ENCODE results near the gene SUPT16H. TPM values are rescaled to one million over a fixed set of nuclear protein-coding genes. Genes with fewer than 3 reads are reported as not detected.
A peak's percentile ranks its signal among the peaks of the same experiment; 100 is the strongest.

SUPT16H gene
- total and polyA plus RNA-seq, 2 experiments from 2014 or later = 187 to 268 TPM

DNA sequence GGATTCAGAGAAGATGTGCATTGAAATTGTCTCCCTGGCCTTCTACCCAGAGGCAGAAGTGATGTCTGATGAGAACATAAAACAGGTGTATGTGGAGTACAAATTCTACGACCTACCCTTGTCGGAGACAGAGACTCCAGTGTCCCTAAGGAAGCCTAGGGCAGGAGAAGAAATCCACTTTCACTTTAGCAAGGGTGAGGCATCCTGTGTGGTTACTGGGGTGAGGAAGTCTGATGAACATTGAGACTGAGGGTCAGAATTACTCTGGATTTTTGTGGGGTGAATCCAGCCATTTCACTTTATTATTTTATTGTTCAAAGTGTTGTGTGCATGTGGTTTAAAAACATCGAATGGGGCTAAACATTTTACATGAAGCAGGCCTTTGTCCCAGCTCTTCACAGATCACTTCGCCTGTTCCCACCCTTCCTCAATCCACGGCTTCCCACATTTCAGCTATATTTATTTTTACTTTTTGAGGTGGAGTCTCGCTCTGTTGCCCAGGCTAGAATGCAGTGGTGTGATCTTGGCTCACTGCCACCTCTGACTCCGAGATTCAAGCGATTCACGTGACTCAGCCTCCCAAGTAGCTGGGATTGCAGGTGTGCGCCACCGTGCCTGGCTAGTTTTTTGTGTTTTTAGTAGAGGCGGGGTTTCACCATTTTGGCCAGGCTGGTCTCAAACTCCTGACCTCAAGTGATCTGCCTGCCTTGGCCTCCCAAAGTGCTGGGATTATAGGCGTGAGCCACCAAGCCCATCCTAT lies 40.6 kb downstream of the SUPT16H start:
- Histone ChIP-seq H4K20me1 (replicated peaks; ENCODE audit: insufficient read depth) (no peaks in the 10 kb centered on the region), H3K36me3 (ENCODE audit: insufficient read depth) (no peaks in the 10 kb centered on the region), H3F3A (replicated peaks; ENCODE audit: low read depth) (no peaks in the 10 kb centered on the region), H3K4me2 (no peak overlapping the region), H2AFZ (no peak overlapping the region), H3K4me1 (ENCODE audit: insufficient read depth) (peaks cover 8% of the 10 kb centered on the region), H3K4me3 (no peak overlapping the region), H3K27me3 (ENCODE audit: insufficient read depth) (no peaks in the 10 kb centered on the region), H3K79me2 (replicated peaks; ENCODE audit: insufficient read depth) (no peaks in the 10 kb centered on the region), H3K9me2 (ENCODE audit: insufficient read depth) (no peaks in the 10 kb centered on the region), H3K27ac (ENCODE audit: low read depth) (no peak overlapping the region)
- H3K4me1 Mint-ChIP-seq = peaks cover 14% of the 10 kb centered on the region; the same call in 2 of the 3 replicates
- no peaks in the 10 kb centered on the region for H3K36me3 Mint-ChIP-seq (ENCODE audit: low read depth)
- TF ChIP-seq, protein P1, sequence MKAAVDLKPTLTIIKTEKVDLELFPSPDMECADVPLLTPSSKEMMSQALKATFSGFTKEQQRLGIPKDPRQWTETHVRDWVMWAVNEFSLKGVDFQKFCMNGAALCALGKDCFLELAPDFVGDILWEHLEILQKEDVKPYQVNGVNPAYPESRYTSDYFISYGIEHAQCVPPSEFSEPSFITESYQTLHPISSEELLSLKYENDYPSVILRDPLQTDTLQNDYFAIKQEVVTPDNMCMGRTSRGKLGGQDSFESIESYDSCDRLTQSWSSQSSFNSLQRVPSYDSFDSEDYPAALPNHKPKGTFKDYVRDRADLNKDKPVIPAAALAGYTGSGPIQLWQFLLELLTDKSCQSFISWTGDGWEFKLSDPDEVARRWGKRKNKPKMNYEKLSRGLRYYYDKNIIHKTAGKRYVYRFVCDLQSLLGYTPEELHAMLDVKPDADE (IDR thresholded peaks at IDR 0.05) = no peak
- TF ChIP-seq ZNF114 (CRISPR knock-in tag; IDR thresholded peaks at IDR 0.05) = no peak
- no peak for TF ChIP-seq CREB1 (CRISPR knock-in tag; IDR thresholded peaks at IDR 0.05; ENCODE audit: low read depth)
- no peak for TF ChIP-seq POLR2AphosphoS5 (IDR thresholded peaks at IDR 0.05; ENCODE audit: low read depth)
- TF ChIP-seq, protein P2, sequence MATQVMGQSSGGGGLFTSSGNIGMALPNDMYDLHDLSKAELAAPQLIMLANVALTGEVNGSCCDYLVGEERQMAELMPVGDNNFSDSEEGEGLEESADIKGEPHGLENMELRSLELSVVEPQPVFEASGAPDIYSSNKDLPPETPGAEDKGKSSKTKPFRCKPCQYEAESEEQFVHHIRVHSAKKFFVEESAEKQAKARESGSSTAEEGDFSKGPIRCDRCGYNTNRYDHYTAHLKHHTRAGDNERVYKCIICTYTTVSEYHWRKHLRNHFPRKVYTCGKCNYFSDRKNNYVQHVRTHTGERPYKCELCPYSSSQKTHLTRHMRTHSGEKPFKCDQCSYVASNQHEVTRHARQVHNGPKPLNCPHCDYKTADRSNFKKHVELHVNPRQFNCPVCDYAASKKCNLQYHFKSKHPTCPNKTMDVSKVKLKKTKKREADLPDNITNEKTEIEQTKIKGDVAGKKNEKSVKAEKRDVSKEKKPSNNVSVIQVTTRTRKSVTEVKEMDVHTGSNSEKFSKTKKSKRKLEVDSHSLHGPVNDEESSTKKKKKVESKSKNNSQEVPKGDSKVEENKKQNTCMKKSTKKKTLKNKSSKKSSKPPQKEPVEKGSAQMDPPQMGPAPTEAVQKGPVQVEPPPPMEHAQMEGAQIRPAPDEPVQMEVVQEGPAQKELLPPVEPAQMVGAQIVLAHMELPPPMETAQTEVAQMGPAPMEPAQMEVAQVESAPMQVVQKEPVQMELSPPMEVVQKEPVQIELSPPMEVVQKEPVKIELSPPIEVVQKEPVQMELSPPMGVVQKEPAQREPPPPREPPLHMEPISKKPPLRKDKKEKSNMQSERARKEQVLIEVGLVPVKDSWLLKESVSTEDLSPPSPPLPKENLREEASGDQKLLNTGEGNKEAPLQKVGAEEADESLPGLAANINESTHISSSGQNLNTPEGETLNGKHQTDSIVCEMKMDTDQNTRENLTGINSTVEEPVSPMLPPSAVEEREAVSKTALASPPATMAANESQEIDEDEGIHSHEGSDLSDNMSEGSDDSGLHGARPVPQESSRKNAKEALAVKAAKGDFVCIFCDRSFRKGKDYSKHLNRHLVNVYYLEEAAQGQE (IDR thresholded peaks at IDR 0.05; ENCODE audit: unreplicated experiment) = no peak
- no peak for TF ChIP-seq JUNB (IDR thresholded peaks at IDR 0.05; ENCODE audit: unreplicated experiment)
- no peak for TF ChIP-seq ZNF331 (CRISPR knock-in tag; IDR thresholded peaks at IDR 0.05; ENCODE audit: low read depth)
- H3K27ac Mint-ChIP-seq = no peak overlapping the region
- no peaks in the 10 kb centered on the region for H3K27me3 Mint-ChIP-seq (ENCODE audit: insufficient read depth, low read depth, poor library complexity)
- no peak for ATAC-seq
- DNase-seq (ENCODE audit: low spot score) = no peak
- H3K4me3 Mint-ChIP-seq = no peak overlapping the region
- no peaks in the 10 kb centered on the region for H3K9me3 Mint-ChIP-seq

DNA sequence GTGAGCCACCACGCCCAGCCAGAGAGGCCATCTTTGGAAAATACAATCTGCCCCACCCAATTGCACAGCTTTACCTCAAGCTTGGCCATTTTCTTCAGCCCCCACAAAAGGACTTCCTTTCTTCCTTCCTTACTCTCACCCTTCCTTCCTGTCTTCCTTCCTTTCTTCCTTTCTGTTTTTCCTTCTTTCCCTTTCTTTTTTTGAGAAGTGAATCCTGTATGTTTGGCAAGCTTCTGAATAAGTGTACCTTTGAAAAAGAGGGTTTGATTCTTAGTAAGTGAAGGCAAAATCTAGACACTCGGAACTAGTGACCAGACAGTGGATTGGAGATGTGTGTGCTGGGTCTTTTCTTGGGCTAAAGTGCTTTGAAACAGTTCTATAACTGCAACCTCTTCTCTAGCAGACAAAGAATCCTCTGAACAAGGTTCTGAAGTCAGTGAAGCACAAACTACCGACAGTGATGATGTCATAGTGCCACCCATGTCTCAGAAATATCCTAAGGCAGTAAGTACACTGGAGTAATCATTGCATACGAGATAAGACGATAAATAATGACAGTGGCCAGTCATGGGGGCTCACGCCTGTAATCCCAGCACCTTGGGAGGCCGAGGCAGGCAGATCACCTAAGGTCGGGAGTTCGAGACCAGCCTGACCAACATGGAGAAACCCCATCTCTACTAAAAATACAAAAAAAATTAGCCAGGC lies 49.5 kb downstream of the SUPT16H start:
- no peaks in the 10 kb centered on the region for H3K9me2 ChIP-seq (ENCODE audit: insufficient read depth)
- H3K4me1 ChIP-seq (ENCODE audit: insufficient read depth) = no peaks in the 10 kb centered on the region
- Mint-ChIP-seq H3K4me3 (no peak overlapping the region; the same call in 2 of the 3 replicates), H3K27me3 (ENCODE audit: insufficient read depth, low read depth, poor library complexity) (peaks cover 3% of the 10 kb centered on the region), H3K27ac (no peak overlapping the region), H3K4me1 (no peaks in the 10 kb centered on the region), H3K36me3 (ENCODE audit: low read depth) (no peaks in the 10 kb centered on the region; the same call in 2 of the 3 replicates), H3K9me3 (no peaks in the 10 kb centered on the region)
- peak overlapping the region; percentile 29; the same call in 1 of the 2 replicates for H2AFZ ChIP-seq
- H3K27ac ChIP-seq (ENCODE audit: low read depth) = no peak overlapping the region
- no peaks in the 10 kb centered on the region for H3K27me3 ChIP-seq (ENCODE audit: insufficient read depth)
- H4K20me1 ChIP-seq (replicated peaks; ENCODE audit: insufficient read depth) = no peaks in the 10 kb centered on the region
- no peak overlapping the region for H3K4me3 ChIP-seq
- no peaks in the 10 kb centered on the region for H3F3A ChIP-seq (replicated peaks; ENCODE audit: low read depth)
- no peak for ATAC-seq
- no peak for DNase-seq (ENCODE audit: low spot score)
- TF ChIP-seq, protein P3, sequence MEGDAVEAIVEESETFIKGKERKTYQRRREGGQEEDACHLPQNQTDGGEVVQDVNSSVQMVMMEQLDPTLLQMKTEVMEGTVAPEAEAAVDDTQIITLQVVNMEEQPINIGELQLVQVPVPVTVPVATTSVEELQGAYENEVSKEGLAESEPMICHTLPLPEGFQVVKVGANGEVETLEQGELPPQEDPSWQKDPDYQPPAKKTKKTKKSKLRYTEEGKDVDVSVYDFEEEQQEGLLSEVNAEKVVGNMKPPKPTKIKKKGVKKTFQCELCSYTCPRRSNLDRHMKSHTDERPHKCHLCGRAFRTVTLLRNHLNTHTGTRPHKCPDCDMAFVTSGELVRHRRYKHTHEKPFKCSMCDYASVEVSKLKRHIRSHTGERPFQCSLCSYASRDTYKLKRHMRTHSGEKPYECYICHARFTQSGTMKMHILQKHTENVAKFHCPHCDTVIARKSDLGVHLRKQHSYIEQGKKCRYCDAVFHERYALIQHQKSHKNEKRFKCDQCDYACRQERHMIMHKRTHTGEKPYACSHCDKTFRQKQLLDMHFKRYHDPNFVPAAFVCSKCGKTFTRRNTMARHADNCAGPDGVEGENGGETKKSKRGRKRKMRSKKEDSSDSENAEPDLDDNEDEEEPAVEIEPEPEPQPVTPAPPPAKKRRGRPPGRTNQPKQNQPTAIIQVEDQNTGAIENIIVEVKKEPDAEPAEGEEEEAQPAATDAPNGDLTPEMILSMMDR (conservative IDR thresholded peaks at IDR 0.05; ENCODE audit: low read depth in 2 of 2) = no peak
- no peak for TF ChIP-seq STAT1 (IDR thresholded peaks at IDR 0.05; ENCODE audit: unreplicated experiment)
- TF ChIP-seq NANOG (IDR thresholded peaks at IDR 0.05; ENCODE audit: borderline replicate concordance) = no peak
- no peak for TF ChIP-seq JUNB (IDR thresholded peaks at IDR 0.05; ENCODE audit: unreplicated experiment)
- no peaks in the 10 kb centered on the region for H3K79me2 ChIP-seq (replicated peaks; ENCODE audit: insufficient read depth)
- H3K4me2 ChIP-seq = no peak overlapping the region
- no peaks in the 10 kb centered on the region for H3K36me3 ChIP-seq (ENCODE audit: insufficient read depth)

Data from GM23338 (cell line).